Neural crest cell (in vitro differentiated cells): ENCODE measurements around the gene EXTL1. TPM values are rescaled to one million over a fixed set of nuclear protein-coding genes. Genes with fewer than 3 reads are reported as not detected.

Experiments used
- DNase-seq: peaks from one replicate; pipeline ENCODE4 v3.0.0; 2021; ENCODE audit warnings: low read depth, mixed read lengths, low spot score
- H3K27ac Mint-ChIP-seq: one replicate; pipeline ENCODE4 v1.8.0; 2021; ENCODE audit warnings: mild to moderate bottlenecking, mixed read lengths; ENCODE audit not compliant: unreplicated experiment
- H3K27me3 Mint-ChIP-seq: 2 replicates; pipeline ENCODE4 v1.8.0; 2021; ENCODE audit warnings: low read depth, mild to moderate bottlenecking, mixed read lengths
- H3K36me3 Mint-ChIP-seq: 2 replicates; pipeline ENCODE4 v1.8.0; 2021; ENCODE audit warnings: low read depth, mild to moderate bottlenecking, mixed read lengths
- H3K4me1 Mint-ChIP-seq: 2 replicates; pipeline ENCODE4 v1.8.0; 2021; ENCODE audit warnings: mixed read lengths
- H3K4me3 Mint-ChIP-seq: one replicate; pipeline ENCODE4 v1.8.0; 2021; ENCODE audit warnings: mild to moderate bottlenecking, mixed read lengths
- H3K9me3 Mint-ChIP-seq: 2 replicates; pipeline ENCODE4 v1.8.0; 2021; ENCODE audit warnings: mixed read lengths
- total RNA-seq: library from RNA; stranded (reverse); gene quantifications from 2 replicates; pipeline ENCODE4 v1.2.1, GENCODE V29; 2021
- TF ChIP-seq, protein P1 (sequence below): fragments of 200-600 bp; sonication (generic); conservative IDR thresholded peaks from 2 replicates; pipeline ENCODE4 v1.5.0; 2021; ENCODE audit warnings: antibody characterized with exemption, mild to moderate bottlenecking

EXTL1 gene
- total RNA-seq, 1 donor from 2014 or later = 8.1 TPM

DNA sequence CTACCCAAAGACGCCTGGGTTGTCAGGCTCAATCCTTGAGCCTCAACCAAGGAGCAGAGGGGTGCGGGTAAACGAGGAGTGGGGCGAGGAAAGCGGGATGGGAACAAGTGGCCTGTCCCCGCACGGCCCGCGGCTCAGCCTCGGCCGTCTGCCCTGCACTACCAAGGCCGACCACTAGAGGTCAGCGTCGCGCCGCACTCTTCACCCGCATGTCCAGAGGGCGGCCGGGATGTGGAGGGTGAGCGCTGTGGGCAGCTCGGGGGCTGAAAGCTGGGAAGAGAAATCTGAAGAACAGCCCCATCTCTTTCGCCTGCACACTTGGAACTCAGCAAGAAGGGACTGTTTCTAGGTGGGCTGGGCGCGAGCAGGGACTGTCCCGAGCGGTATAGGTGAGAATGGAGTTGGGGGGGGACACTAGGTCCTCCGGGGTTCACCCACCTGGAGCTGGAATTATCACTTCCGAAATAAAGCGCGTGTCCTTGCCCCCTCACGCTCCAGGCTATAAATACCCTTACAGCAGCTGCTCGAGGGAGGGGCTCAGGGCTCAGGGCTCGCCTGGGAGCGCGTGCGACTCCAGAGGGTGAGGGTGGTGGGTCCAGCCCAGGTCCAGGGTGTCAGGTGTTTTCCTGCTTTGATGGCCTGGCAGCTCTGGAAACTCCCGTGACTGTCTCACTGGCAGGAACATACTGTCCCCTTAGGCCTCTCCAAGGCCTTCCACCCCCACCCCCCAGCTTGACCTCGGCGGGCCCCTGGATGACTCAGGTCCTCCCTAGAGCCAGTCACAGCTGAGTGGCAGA, 14.6 kb downstream of the EXTL1 start:
- Mint-ChIP-seq H3K9me3 (no peaks in the 10 kb centered on the region), H3K4me1 (peaks cover 29% of the 10 kb centered on the region), H3K4me3 (peak overlapping the region; percentile 97), H3K27ac (peak overlapping the region; percentile 96), H3K36me3 (no peaks in the 10 kb centered on the region), H3K27me3 (peaks cover 2% of the 10 kb centered on the region)
- TF ChIP-seq, protein P1, sequence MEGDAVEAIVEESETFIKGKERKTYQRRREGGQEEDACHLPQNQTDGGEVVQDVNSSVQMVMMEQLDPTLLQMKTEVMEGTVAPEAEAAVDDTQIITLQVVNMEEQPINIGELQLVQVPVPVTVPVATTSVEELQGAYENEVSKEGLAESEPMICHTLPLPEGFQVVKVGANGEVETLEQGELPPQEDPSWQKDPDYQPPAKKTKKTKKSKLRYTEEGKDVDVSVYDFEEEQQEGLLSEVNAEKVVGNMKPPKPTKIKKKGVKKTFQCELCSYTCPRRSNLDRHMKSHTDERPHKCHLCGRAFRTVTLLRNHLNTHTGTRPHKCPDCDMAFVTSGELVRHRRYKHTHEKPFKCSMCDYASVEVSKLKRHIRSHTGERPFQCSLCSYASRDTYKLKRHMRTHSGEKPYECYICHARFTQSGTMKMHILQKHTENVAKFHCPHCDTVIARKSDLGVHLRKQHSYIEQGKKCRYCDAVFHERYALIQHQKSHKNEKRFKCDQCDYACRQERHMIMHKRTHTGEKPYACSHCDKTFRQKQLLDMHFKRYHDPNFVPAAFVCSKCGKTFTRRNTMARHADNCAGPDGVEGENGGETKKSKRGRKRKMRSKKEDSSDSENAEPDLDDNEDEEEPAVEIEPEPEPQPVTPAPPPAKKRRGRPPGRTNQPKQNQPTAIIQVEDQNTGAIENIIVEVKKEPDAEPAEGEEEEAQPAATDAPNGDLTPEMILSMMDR = peak; percentile 99
- peak; percentile 94 for DNase-seq

GRCh38 chr1:26036756-26037281, 15.2 kb downstream of the EXTL1 start:
- no peaks in the 10 kb centered on the region for H3K36me3 Mint-ChIP-seq
- peak overlapping the region; percentile 31 for H3K4me3 Mint-ChIP-seq
- H3K9me3 Mint-ChIP-seq = no peaks in the 10 kb centered on the region
- TF ChIP-seq, protein P1 = no peak
- no peak for DNase-seq
- H3K27ac Mint-ChIP-seq = no peak overlapping the region
- H3K27me3 Mint-ChIP-seq = peaks cover 2% of the 10 kb centered on the region
- H3K4me1 Mint-ChIP-seq = peaks cover 29% of the 10 kb centered on the region

DNA sequence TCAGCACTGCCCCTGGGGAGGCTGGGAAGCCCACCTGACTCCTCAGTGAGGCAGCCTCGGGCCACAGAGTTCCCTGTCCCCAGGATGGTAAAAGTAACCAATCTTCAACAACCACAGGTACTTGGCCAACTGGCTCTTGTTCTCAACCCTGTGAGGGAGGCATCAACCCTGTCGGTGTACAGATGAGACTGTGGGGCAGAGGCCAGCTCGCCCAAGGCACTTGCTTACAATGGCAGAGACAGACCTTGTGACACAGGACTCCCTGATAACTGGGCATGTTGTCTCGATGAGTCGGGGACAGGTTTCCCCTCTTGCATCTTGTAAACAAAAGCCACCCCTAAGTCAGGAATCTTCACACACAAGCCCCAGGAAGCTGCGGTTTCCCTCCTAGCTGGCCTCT, 16.3 kb downstream of the EXTL1 start:
- Mint-ChIP-seq H3K27ac (peak overlapping the region; percentile 50), H3K36me3 (no peaks in the 10 kb centered on the region), H3K27me3 (peaks cover 10% of the 10 kb centered on the region), H3K9me3 (no peaks in the 10 kb centered on the region), H3K4me3 (peak overlapping the region; percentile 67), H3K4me1 (peaks cover 20% of the 10 kb centered on the region)
- DNase-seq = no peak
- TF ChIP-seq, protein P1 = no peak

DNA sequence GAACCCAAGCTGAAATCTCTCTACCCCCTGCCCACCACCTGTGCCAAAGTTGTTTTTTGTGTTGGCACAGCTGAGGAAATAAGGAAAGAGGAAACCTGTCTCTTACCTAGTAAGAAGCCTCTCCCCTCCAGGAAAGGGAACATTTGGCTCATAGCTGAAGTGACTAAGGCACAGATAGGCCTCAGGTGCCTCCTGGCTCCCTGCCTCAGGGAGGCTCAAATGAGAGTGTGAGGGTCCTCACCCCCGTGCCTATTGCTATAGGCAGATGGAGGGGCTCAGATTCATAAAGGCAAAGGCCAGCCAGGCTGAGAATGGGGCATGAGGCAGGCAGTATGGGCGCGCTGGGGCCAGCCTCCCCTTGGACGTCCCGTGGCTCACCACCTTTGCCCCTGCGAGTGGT, 16.9 kb downstream of the EXTL1 start:
- no peak for DNase-seq
- TF ChIP-seq, protein P1 = no peak
- Mint-ChIP-seq H3K4me1 (peaks cover 20% of the 10 kb centered on the region), H3K4me3 (peak overlapping the region; percentile 67), H3K9me3 (no peaks in the 10 kb centered on the region), H3K27ac (no peak overlapping the region), H3K36me3 (no peaks in the 10 kb centered on the region), H3K27me3 (peaks cover 15% of the 10 kb centered on the region)

GRCh38 chr1:26038904-26039303, 17.3 kb downstream of the EXTL1 start:
- DNase-seq = no peak
- no peak overlapping the region for H3K4me3 Mint-ChIP-seq
- no peaks in the 10 kb centered on the region for H3K36me3 Mint-ChIP-seq
- peaks cover 20% of the 10 kb centered on the region for H3K27me3 Mint-ChIP-seq
- peaks cover 19% of the 10 kb centered on the region for H3K4me1 Mint-ChIP-seq
- H3K9me3 Mint-ChIP-seq = no peaks in the 10 kb centered on the region
- TF ChIP-seq, protein P1 = no peak
- no peak overlapping the region for H3K27ac Mint-ChIP-seq
